Activated CD8-positive, alpha-beta T cell treated with anti-CD3 and anti-CD28 coated beads for 36 hours (primary cell): Measurements from ENCODE around the gene CTSD. TPM values are rescaled to one million over a fixed set of nuclear protein-coding genes. Genes with fewer than 3 reads are reported as not detected.
"Not testable (repeated sequence)": the region's sequence is repeated elsewhere in the genome, so short reads cannot be mapped to it uniquely, and the experiment has no call there.

Source experiments
- ATAC-seq: fragments of 200-7000 bp; cut with Tn5 transposase; one replicate; pipeline ENCODE4 v1.10.0; 2021; ENCODE audit warnings: mild to moderate bottlenecking, moderate library complexity
- CTCF ChIA-PET: fragments of 350-600 bp; sonication (Branson Sonifier 250); formaldehyde crosslinking; loops from one replicate; lab custom pipeline; 2021; ENCODE audit warnings: antibody characterized with exemption; lab: Charles Lee
- POLR2A ChIA-PET: fragments of 350-600 bp; sonication (Branson Sonifier 250); formaldehyde crosslinking; loops from one replicate; lab custom pipeline; 2021; ENCODE audit warnings: antibody characterized with exemption; lab: Charles Lee
- DNase-seq: peaks from one replicate; pipeline ENCODE4 v3.0.0-alpha.2; 2020
- H3K27ac Mint-ChIP-seq: one replicate; pipeline ENCODE4 v1.8.0; 2021; ENCODE audit warnings: mild to moderate bottlenecking, mixed read lengths
- H3K27me3 Mint-ChIP-seq: one replicate; pipeline ENCODE4 v1.8.0; 2021; ENCODE audit warnings: mixed read lengths
- H3K36me3 Mint-ChIP-seq: one replicate; pipeline ENCODE4 v1.8.0; 2021; ENCODE audit warnings: low read depth, mixed read lengths
- H3K4me1 Mint-ChIP-seq: one replicate; pipeline ENCODE4 v1.8.0; 2021; ENCODE audit warnings: low read depth, mixed read lengths
- H3K4me3 Mint-ChIP-seq: one replicate; pipeline ENCODE4 v1.8.0; 2021; ENCODE audit warnings: mild to moderate bottlenecking, moderate library complexity, mixed read lengths
- H3K9me3 Mint-ChIP-seq: one replicate; pipeline ENCODE4 v1.8.0; 2021; ENCODE audit warnings: mixed read lengths
- intact Hi-C: fragments of 100-400 bp; cut with micrococcal nuclease; formaldehyde crosslinking; loops from one replicate; pipeline ENCODE4 v1.10.0; 2022
- total RNA-seq, 2 experiments: library from RNA; stranded (reverse); gene quantifications; one replicate each; pipeline ENCODE4 v1.2.3, GENCODE V29; 2021
- TF ChIP-seq, protein P1 (sequence below): fragments of 200-600 bp; IDR thresholded peaks from one replicate; pipeline ENCODE4 v1.8.0; 2022; ENCODE audit warnings: antibody characterized with exemption, mild to moderate bottlenecking

The CTSD gene
- total RNA-seq, 2 experiments from 2014 or later = 44.9 to 45.6 TPM

DNA sequence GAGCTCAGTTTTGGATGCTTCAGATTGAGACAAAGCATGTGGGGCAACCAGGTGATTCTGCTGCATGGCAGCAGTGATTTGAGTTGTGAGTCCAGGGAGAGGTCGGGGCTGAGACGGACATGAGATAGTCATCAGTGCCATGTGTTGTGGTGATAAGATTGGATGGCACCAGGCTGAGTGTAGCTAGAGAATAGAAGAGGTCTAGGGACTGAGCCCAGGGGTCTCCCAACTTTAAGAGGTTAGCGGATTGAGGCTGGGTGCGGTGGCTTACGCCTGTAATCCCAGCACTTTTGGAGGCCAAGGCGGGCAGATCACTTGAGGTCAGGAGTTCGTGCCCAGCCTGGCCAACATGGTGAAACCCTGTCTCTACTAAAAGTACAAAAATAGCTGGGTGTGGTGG is 6.3 kb upstream of the CTSD start:
- H3K27me3 Mint-ChIP-seq = no peaks in the 10 kb centered on the region
- H3K36me3 Mint-ChIP-seq = no peaks in the 10 kb centered on the region
- TF ChIP-seq, protein P1, sequence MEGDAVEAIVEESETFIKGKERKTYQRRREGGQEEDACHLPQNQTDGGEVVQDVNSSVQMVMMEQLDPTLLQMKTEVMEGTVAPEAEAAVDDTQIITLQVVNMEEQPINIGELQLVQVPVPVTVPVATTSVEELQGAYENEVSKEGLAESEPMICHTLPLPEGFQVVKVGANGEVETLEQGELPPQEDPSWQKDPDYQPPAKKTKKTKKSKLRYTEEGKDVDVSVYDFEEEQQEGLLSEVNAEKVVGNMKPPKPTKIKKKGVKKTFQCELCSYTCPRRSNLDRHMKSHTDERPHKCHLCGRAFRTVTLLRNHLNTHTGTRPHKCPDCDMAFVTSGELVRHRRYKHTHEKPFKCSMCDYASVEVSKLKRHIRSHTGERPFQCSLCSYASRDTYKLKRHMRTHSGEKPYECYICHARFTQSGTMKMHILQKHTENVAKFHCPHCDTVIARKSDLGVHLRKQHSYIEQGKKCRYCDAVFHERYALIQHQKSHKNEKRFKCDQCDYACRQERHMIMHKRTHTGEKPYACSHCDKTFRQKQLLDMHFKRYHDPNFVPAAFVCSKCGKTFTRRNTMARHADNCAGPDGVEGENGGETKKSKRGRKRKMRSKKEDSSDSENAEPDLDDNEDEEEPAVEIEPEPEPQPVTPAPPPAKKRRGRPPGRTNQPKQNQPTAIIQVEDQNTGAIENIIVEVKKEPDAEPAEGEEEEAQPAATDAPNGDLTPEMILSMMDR = no peak
- DNase-seq (no peak), ATAC-seq (no peak)
- H3K9me3 Mint-ChIP-seq = no peaks in the 10 kb centered on the region
- no peak overlapping the region for H3K4me3 Mint-ChIP-seq
- ChIA-PET CTCF (interaction anchor here (0.8 to 2.2 kb wide), 4 partner anchors 9 to 76 kb away, joined by 3 to 10 read pairs (median 3); no protein-coding TSS in a partner anchor), POLR2A (interaction anchor here (1.5 kb wide), 1 partner anchor 69 kb away, joined by 3 read pairs; no protein-coding TSS in a partner anchor)
- intact Hi-C loops = no loop called here
- H3K4me1 Mint-ChIP-seq = peaks cover 18% of the 10 kb centered on the region
- H3K27ac Mint-ChIP-seq = no peak overlapping the region

DNA sequence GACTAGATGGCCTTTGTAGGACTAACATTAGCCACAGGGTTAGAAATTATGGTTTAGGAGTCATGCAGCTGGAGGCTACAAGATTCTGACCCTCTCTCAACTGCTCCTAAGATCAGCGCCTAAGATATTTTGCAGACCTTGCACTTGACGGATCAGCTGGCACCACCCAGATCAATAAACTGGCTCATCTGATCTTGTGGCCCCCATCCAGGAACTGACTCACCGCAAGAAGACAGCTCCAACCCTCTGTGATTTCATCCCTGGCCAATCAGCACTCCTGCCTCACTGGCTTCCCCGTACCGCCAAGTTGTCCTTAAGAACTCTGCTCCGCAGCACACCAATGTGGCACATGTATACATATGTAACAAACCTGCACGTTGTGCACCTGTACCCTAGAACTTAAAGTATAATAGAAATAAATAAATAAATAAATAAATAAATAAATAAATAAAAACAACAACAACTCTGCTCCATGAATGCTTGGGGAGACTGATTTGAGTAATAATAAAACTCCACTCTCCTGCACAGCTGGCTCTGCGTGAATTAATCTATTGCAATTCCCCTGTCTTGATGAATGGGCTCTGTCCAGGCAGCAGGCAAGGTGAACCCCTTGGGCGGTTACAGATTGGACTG is 5.7 kb upstream of the CTSD start:
- ATAC-seq, H3K4me3 Mint-ChIP-seq, H3K9me3 Mint-ChIP-seq, H3K36me3 Mint-ChIP-seq, H3K27ac Mint-ChIP-seq, intact Hi-C loops, H3K27me3 Mint-ChIP-seq: not testable (repeated sequence)
- ChIA-PET POLR2A (interaction anchor here (1.5 kb wide), 1 partner anchor 68 kb away, joined by 3 read pairs; no protein-coding TSS in a partner anchor), CTCF (interaction anchor here (0.8 to 1.5 kb wide), 3 partner anchors 9 to 75 kb away, joined by 3 read pairs; no protein-coding TSS in a partner anchor)
- DNase-seq = peak; percentile 3
- H3K4me1 Mint-ChIP-seq = peaks cover 18% of the 10 kb centered on the region

DNA sequence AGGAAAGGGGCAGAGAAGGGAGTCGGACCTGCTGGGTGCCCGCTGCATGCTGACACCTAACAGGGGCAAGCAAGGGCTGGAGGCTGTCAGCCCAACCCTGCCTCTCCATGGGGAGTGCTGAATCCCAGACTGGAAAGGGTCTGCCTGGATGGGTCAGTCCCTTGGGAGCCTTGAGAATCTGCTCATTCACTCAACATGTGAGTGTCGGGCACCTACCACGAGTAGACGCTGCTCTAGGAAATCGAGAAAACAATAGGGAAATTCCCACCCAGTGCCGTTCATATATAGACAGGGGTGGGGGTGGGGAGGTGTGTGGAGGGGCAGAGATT is 4.4 kb upstream of the CTSD start:
- no peak for ATAC-seq
- ChIA-PET CTCF (no interaction called here), POLR2A (interaction anchor here (0.5 kb wide), 1 partner anchor 425 kb away, joined by 3 read pairs; no protein-coding TSS in a partner anchor)
- H3K9me3 Mint-ChIP-seq = no peaks in the 10 kb centered on the region
- peaks cover 17% of the 10 kb centered on the region for H3K4me1 Mint-ChIP-seq
- no peak overlapping the region for H3K4me3 Mint-ChIP-seq
- DNase-seq = peak; percentile 11
- H3K27me3 Mint-ChIP-seq = no peaks in the 10 kb centered on the region
- intact Hi-C loops = no loop called here
- H3K27ac Mint-ChIP-seq = no peak overlapping the region
- H3K36me3 Mint-ChIP-seq = no peaks in the 10 kb centered on the region
- TF ChIP-seq, protein P1 = no peak

DNA sequence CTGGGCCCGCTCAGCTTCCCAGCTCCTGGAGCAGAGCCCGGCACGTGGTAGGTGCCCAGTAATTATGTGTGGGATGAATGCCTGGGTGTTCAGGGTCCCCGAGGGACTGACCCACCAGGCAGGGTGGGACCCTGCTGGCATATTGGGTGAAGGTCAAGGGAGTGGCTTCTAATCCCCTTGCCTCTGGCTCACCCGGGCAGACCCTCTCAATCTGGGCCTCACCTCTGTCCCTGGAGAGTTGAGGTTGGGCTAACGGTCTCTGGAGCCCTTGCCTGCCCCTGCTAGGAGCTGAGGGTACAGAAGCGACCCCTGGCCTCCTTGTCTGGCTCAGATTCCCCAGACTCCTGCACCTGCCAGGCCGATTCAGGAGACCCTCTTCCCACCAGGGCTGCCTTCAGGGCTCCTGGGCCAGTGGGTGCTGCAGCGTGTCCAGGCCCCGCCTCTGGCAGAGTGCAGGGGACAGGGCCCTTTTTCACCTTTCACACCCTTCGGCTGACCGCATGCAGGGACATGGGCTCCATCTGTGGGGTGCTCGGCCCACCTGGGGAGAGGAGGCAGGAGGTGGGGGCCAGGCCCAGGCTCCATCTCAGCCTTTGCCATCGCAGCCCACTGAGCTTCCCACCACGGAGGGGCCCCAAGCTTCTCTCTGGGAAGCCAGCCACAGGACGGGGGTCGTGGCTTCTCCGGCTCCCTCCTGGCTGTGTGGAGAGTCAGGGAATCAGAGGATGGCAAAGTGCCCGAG is 3.8 kb upstream of the CTSD start:
- H3K4me3 Mint-ChIP-seq = no peak overlapping the region
- CTCF ChIA-PET = interaction anchor here (1.4 kb wide), 1 partner anchor 10 kb away, joined by 4 read pairs; no protein-coding TSS in a partner anchor
- POLR2A ChIA-PET = interaction anchor here (0.5 kb wide), 1 partner anchor 424 kb away, joined by 3 read pairs; no protein-coding TSS in a partner anchor
- H3K27ac Mint-ChIP-seq = no peak overlapping the region
- DNase-seq (no peak), ATAC-seq (no peak)
- no peaks in the 10 kb centered on the region for H3K27me3 Mint-ChIP-seq
- TF ChIP-seq, protein P1 = no peak
- no peaks in the 10 kb centered on the region for H3K36me3 Mint-ChIP-seq
- H3K4me1 Mint-ChIP-seq = peaks cover 17% of the 10 kb centered on the region
- intact Hi-C loops = no loop called here
- no peaks in the 10 kb centered on the region for H3K9me3 Mint-ChIP-seq

DNA sequence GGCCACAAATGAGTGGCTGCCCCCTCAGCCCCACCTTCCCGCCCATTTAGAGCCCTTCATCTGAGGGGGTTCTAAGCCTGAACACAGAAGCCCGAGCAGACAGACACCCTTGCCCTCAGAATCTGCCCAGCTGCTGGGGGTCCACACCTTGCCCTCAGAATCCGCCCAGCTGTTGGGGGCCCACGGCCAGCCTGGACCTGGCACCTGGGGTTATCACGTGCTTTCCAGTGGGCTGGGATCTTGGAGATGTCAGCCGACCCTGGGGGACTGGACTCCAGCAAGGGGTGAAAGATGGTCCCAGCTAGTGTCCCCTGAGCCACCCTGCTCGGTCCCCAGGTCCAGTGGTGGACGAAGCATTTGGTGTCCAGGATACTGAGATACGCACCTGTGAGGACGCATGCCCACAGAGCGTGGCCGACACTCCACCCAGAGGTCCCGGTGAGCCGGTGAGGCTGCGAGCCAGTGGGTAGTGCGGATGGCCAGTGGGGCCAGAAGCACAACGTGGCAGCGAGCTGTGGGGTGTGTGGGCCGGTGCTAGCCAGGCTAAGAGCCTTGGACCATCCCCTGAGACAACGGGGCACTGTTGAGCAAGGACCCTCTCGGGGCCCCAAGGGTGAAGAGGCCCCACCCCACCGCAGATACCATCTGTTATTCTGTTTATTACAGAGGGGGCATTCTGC is 3.1 kb upstream of the CTSD start:
- POLR2A ChIA-PET = interaction anchor here (0.5 kb wide), 1 partner anchor 1249 kb away, joined by 3 read pairs; no protein-coding TSS in a partner anchor
- Mint-ChIP-seq H3K36me3 (no peaks in the 10 kb centered on the region), H3K4me1 (peaks cover 16% of the 10 kb centered on the region), H3K27ac (no peak overlapping the region), H3K9me3 (no peaks in the 10 kb centered on the region), H3K27me3 (no peaks in the 10 kb centered on the region), H3K4me3 (no peak overlapping the region)
- CTCF ChIA-PET = interaction anchor here (1.2 to 1.4 kb wide), 2 partner anchors 11 to 73 kb away, joined by 4 to 8 read pairs; no protein-coding TSS in a partner anchor
- intact Hi-C loops = no loop called here
- ATAC-seq (no peak), DNase-seq (peak; percentile 1)
- TF ChIP-seq, protein P1 = no peak
